ENCODE measurements around the gene GRWD1. TPM values are rescaled to one million over a fixed set of nuclear protein-coding genes. Genes with fewer than 3 reads are reported as not detected.

GRWD1 gene
- total RNA-seq, 1 donor, result 38.4 TPM

DNA sequence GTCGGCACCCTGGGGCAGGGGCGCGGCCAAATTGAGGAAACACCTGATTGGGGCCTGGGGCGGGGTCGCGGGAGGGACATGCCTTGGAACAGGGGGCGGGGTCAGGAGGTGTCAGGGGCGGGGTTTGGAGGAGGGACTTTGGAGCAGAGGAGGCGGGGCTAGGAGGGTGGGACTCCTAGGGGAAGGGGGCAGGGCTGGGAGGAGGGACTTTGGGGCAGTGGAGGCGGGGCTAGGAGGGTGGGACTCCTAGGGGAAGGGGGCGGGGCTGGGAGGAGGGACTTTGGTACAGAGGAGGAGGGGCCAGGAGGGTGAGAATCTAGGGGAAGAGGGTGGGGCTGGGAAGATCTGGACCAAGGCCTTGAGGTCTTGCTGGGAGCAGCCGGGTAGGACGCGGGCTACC is 30.4 kb upstream of the GRWD1 start:
- H3K4me3 ChIP-seq (ENCODE audit: low read depth, low read length), result no peak overlapping the region
- TF ChIP-seq, protein P1, sequence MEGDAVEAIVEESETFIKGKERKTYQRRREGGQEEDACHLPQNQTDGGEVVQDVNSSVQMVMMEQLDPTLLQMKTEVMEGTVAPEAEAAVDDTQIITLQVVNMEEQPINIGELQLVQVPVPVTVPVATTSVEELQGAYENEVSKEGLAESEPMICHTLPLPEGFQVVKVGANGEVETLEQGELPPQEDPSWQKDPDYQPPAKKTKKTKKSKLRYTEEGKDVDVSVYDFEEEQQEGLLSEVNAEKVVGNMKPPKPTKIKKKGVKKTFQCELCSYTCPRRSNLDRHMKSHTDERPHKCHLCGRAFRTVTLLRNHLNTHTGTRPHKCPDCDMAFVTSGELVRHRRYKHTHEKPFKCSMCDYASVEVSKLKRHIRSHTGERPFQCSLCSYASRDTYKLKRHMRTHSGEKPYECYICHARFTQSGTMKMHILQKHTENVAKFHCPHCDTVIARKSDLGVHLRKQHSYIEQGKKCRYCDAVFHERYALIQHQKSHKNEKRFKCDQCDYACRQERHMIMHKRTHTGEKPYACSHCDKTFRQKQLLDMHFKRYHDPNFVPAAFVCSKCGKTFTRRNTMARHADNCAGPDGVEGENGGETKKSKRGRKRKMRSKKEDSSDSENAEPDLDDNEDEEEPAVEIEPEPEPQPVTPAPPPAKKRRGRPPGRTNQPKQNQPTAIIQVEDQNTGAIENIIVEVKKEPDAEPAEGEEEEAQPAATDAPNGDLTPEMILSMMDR (IDR thresholded peaks at IDR 0.05; ENCODE audit: insufficient read depth, low read depth, low read length), result no peak
- peak; percentile 60 for DNase-seq (ENCODE audit: low read depth)

DNA sequence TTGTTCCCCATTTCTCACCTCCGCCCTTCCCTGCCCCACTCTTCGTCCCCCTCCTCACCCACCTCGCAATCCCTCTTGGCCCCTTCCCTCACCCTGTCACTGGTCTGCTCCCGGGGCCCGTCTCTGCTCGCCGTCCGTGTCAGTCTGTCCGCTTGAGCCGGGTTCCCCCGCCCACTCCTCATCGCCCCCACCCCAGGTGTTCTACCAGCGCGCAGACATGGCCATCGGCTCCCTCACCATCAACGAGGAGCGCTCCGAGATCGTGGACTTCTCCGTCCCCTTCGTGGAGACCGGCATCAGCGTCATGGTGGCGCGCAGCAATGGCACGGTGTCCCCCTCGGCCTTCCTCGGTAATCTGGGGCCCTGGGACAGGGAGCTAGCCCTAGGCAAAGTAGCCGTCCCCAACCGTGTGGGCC is 30.0 kb upstream of the GRWD1 start:
- DNase-seq (ENCODE audit: low read depth), result no peak
- TF ChIP-seq, protein P1 (IDR thresholded peaks at IDR 0.05; ENCODE audit: insufficient read depth, low read depth, low read length), result no peak
- H3K4me3 ChIP-seq (ENCODE audit: low read depth, low read length), result no peak overlapping the region

DNA sequence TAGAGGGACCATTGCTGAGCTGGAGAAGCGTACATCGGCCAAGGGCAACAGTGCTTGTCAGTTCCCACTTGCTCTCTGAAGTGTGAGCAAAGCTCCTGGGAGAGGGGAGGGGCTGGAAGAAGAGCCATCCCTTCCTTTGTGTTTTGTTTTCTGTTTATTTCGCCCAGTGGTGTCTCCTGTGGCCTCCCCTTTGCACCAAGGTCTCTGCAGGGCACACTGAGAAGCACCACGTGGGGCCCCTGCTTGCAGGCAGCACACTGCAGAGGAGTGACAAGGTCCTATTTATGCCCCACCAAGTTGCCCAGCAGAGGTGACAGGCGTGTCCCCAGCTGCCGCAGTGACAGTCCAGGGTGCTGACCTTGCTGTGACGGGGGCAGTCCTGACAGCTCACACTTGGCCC is 28.4 kb upstream of the GRWD1 start:
- TF ChIP-seq, protein P1 (IDR thresholded peaks at IDR 0.05; ENCODE audit: insufficient read depth, low read depth, low read length), result no peak
- H3K4me3 ChIP-seq (ENCODE audit: low read depth, low read length), result no peak overlapping the region
- DNase-seq (ENCODE audit: low read depth), result no peak

DNA sequence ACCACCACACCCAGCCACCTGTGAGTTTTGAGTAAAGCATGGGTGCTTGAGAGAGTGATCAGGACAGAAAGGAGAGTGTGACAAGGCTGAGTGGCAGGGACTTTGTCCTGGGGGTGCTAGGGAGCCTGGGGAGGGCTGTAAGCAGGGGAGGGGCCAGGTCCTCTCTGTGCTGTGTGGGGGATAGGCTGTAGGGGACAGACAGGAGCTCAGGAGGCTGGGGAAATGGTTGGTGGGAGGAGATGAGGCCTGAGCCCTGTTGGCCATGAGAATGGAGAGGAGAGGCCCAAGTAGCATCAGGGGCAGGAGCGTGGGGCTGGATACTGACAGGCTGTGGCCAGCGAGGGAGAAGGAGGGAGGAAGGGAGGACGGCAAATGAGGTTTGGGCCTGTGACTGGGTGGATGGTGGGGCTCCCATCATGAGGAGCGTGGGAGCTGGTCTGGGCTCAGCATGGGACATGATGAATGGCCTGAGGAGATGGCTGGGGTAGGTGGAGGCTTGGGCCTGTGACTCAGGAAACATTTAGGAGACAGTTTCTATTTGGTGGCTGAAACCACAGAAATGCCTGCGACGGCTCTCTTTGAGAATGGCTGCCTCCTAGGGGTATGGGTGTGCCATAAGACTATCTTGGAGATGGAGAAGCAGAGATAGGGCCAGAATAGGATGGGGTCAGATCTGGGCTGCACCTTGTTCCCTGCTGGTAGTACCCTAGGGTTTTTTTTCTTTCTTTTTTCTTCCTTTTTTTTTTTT is 27.3 kb upstream of the GRWD1 start:
- DNase-seq (ENCODE audit: low read depth), result peak; percentile 23
- no peak overlapping the region for H3K4me3 ChIP-seq (ENCODE audit: low read depth, low read length)
- TF ChIP-seq, protein P1 (IDR thresholded peaks at IDR 0.05; ENCODE audit: insufficient read depth, low read depth, low read length), result no peak

DNA sequence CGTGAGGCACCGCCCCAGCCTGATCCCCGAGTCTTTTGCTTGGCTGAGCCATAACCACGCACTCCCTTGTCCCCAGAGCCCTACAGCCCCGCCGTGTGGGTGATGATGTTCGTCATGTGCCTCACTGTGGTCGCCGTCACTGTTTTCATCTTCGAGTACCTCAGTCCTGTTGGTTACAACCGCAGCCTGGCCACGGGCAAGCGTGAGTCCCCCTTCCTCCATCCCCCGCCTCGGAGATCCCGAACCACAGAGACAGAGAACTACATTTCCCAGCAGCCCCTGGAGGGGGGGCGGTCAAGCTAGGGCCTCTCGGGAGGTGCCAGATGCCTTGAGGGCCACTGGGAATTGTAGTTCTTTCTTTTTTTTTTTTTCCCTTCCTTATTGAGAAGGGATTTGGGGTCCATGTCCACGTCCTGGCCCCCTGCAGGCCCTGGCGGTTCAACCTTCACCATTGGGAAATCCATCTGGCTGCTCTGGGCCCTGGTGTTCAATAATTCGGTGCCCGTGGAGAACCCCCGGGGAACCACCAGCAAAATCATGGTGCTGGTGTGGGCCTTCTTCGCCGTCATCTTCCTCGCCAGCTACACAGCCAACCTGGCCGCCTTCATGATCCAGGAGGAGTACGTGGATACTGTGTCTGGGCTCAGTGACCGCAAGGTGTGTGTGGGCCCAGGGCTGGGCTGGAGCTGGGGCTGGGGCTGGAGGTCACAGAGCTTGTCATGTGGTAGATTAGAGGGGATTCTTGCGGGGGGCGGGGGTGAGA is 26.4 kb upstream of the GRWD1 start:
- H3K4me3 ChIP-seq (ENCODE audit: low read depth, low read length), result no peak overlapping the region
- DNase-seq (ENCODE audit: low read depth), result peak; percentile 29
- TF ChIP-seq, protein P1 (IDR thresholded peaks at IDR 0.05; ENCODE audit: insufficient read depth, low read depth, low read length), result no peak

DNA sequence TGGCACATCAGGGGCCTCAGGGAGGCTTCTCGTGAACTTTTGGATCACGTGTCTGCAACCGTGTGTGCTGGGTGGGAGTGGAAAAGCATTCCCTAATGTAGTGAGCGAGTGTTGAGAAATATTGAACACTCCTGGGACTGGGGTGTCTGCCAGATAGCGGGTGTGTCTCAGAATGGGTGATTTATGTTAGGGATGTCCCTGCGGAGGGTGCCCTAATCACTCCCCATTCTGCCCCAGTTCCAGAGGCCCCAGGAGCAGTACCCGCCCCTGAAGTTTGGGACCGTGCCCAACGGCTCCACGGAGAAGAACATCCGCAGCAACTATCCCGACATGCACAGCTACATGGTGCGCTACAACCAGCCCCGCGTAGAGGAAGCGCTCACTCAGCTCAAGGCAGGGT is 24.2 kb upstream of the GRWD1 start:
- DNase-seq (ENCODE audit: low read depth), result peak; percentile 58
- H3K4me3 ChIP-seq (ENCODE audit: low read depth, low read length), result no peak overlapping the region
- TF ChIP-seq, protein P1 (IDR thresholded peaks at IDR 0.05; ENCODE audit: insufficient read depth, low read depth, low read length), result no peak
